Mesendoderm (in vitro differentiated cells): ENCODE results near the gene SPAAR. TPM values are rescaled to one million over a fixed set of nuclear protein-coding genes. Genes with fewer than 3 reads are reported as not detected.

ENCODE experiments used
- DNase-seq: peaks from one replicate; pipeline ENCODE4 v3.0.0; 2013
- H2AK5ac ChIP-seq: 2 replicates; pipeline ENCODE4 v1.6.1; 2013; ENCODE audit warnings: low read length, inconsistent platforms
- H2BK120ac ChIP-seq: 2 replicates; pipeline ENCODE4 v1.6.1; 2013; ENCODE audit warnings: low read depth, mild to moderate bottlenecking, low read length, moderate library complexity, mixed read lengths
- H2BK15ac ChIP-seq: replicated peaks from 2 replicates; pipeline ENCODE4 v1.6.1; 2013; ENCODE audit warnings: low read depth, mild to moderate bottlenecking, moderate library complexity
- H2BK5ac ChIP-seq: 2 replicates; pipeline ENCODE4 v1.6.1; 2013; ENCODE audit warnings: low read length, inconsistent platforms
- H3K18ac ChIP-seq: 2 replicates; pipeline ENCODE4 v1.6.1; 2013; ENCODE audit warnings: mild to moderate bottlenecking, low read length, mixed read lengths
- H3K23ac ChIP-seq: one replicate; pipeline ENCODE4 v1.6.1; 2013; ENCODE audit warnings: low read length
- H3K27ac ChIP-seq: 2 replicates; pipeline ENCODE4 v1.5.1; 2013; ENCODE audit warnings: low read depth, mild to moderate bottlenecking, inconsistent platforms, low read length, moderate library complexity
- H3K27me3 ChIP-seq: 2 replicates; pipeline ENCODE4 v1.6.1; 2013; ENCODE audit warnings: low read length, control low read depth, mild to moderate bottlenecking, inconsistent platforms; ENCODE audit not compliant: insufficient read depth, poor library complexity
- H3K36me3 ChIP-seq: 2 replicates; pipeline ENCODE4 v1.6.1; 2013; ENCODE audit warnings: low read length, inconsistent platforms; ENCODE audit not compliant: control insufficient read depth, insufficient read depth
- H3K4ac ChIP-seq: one replicate; pipeline ENCODE4 v1.6.1; 2013; ENCODE audit warnings: low read depth, mild to moderate bottlenecking, low read length, moderate library complexity
- H3K4me1 ChIP-seq: 2 replicates; pipeline ENCODE4 v1.6.1; 2013; ENCODE audit warnings: low read depth, low read length, inconsistent platforms; ENCODE audit not compliant: control insufficient read depth
- H3K4me2 ChIP-seq: 2 replicates; pipeline ENCODE4 v1.6.1; 2013; ENCODE audit warnings: low read length
- H3K4me3 ChIP-seq: 2 replicates; pipeline ENCODE4 v1.5.1; 2013; ENCODE audit warnings: mild to moderate bottlenecking, low read length
- H3K56ac ChIP-seq: one replicate; pipeline ENCODE4 v1.6.1; 2013; ENCODE audit warnings: low read length
- H3K79me1 ChIP-seq: 2 replicates; pipeline ENCODE4 v1.6.1; 2013; ENCODE audit warnings: low read length, inconsistent platforms
- H3K79me2 ChIP-seq: 2 replicates; pipeline ENCODE4 v1.6.1; 2013; ENCODE audit warnings: mild to moderate bottlenecking, low read length; ENCODE audit not compliant: control insufficient read depth, insufficient read depth
- H3K9ac ChIP-seq: 2 replicates; pipeline ENCODE4 v1.6.1; 2013; ENCODE audit warnings: low read length, inconsistent platforms
- H4K5ac ChIP-seq: one replicate; pipeline ENCODE4 v1.6.1; 2013; ENCODE audit warnings: low read length
- H4K8ac ChIP-seq: one replicate; pipeline ENCODE4 v1.6.1; 2013; ENCODE audit warnings: low read depth, mild to moderate bottlenecking, control low read depth, low read length, moderate library complexity
- WGBS: extraction: QIAGEN DNeasy Blood & Tissue Kit; methylation state at CpG from one replicate; pipeline ENCODE4 v1.1.7; 2013; ENCODE audit warnings: low lambda C conversion rate, missing lambda C conversion rate; ENCODE audit not compliant: insufficient coverage; ENCODE audit errors: extremely low coverage; 5-methylcytosine and 5-hydroxymethylcytosine counted together
- polyA plus RNA-seq, 2 experiments: library from polyadenylated mRNA; stranded (reverse); fragments of 200-250 nt; gene quantifications; one replicate each; pipeline ENCODE4 v1.2.3, GENCODE V29; 2013

Gene SPAAR, protein sequence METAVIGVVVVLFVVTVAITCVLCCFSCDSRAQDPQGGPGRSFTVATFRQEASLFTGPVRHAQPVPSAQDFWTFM
- polyA plus RNA-seq (2013, experiment 1 of 2): 0.60 TPM
- polyA plus RNA-seq (2013, experiment 2 of 2): 0.73 TPM

DNA sequence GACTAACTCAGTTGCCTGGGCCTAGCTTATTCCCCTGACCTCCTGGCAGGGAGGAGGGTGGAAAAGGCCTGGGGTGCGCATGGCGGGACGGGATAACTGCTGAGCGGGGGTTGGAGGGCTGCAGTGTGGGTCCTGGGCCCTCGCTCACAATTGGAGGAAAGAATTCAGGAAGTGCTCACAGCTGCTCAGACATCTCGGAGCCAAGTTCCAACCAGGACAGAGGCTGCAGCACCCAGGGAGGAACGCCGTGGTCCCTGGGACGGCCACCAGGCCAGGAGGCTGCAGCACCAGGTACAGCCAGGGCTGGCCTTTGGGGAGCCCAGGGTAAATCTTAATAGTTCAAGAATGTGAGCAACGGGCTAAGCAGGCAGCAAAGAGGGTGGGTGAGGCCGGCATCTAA, at the start of gene SPAAR:
Gene SPAAR, plus strand, starts transcription at position 217 of the 400 bp plus-strand sequence. CDS start 974 bp downstream, outside the sequence.
- Histone ChIP-seq H3K36me3 (no peaks in the 10 kb centered on the region), H4K5ac (peak within 1 kb of the TSS; percentile 66), H3K27ac (peak within 1 kb of the TSS; percentile 57), H3K9ac (peak within 1 kb of the TSS; percentile 40), H3K56ac (peak within 1 kb of the TSS; percentile 78), H3K79me2 (no peaks in the 10 kb centered on the region), H2BK15ac (no peak within 1 kb of the TSS), H3K79me1 (no peaks in the 10 kb centered on the region), H3K23ac (peak within 1 kb of the TSS; percentile 30), H3K4me3 (no peak within 1 kb of the TSS), H3K18ac (peak within 1 kb of the TSS; percentile 14), H2BK120ac (peak within 1 kb of the TSS; percentile 36), H3K4me2 (peak within 1 kb of the TSS; percentile 2), H2BK5ac (peak within 1 kb of the TSS; percentile 61), H4K8ac (no peak within 1 kb of the TSS), H3K4ac (no peak within 1 kb of the TSS), H2AK5ac (no peak within 1 kb of the TSS), H3K27me3 (no peaks in the 10 kb centered on the region), H3K4me1 (peaks cover 21% of the 10 kb centered on the region)
- DNase-seq: peak; percentile 65
- WGBS: no CpG with 5 or more reads among the region's 11 CpGs

DNA sequence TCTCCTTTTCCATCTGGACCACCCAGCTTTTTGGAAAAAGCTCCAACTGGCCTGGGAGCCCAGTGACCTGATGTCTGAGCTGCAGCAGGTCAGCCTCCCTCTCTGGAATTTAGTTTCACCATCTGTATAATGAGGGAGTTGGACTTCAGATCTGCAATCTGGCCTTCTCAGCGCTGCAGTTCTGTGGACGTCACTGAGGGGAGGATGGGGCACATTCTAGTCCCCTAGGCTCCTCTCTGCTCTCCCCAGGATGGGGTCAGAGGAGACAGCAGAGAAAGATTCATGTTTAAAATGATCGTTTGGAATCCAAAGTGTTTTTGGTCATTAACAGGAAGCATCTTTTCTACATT, 49.3 kb upstream of the SPAAR start:
- no peak overlapping the region for H3K18ac ChIP-seq
- no peak overlapping the region for H2BK15ac ChIP-seq
- no peak overlapping the region for H4K5ac ChIP-seq
- no peaks in the 10 kb centered on the region for H3K4me1 ChIP-seq
- H3K4me3 ChIP-seq: no peak overlapping the region
- H3K36me3 ChIP-seq: no peaks in the 10 kb centered on the region
- H2BK5ac ChIP-seq: no peak overlapping the region
- H3K79me1 ChIP-seq: no peaks in the 10 kb centered on the region
- no peaks in the 10 kb centered on the region for H3K27me3 ChIP-seq
- no peak overlapping the region for H2AK5ac ChIP-seq
- no CpG with 5 or more reads among the region's 3 CpGs for WGBS
- no peak overlapping the region for H3K4me2 ChIP-seq
- H3K79me2 ChIP-seq: no peaks in the 10 kb centered on the region
- H3K23ac ChIP-seq: no peak overlapping the region
- H3K56ac ChIP-seq: no peak overlapping the region
- no peak overlapping the region for H2BK120ac ChIP-seq
- H4K8ac ChIP-seq: no peak overlapping the region
- no peak overlapping the region for H3K27ac ChIP-seq
- H3K9ac ChIP-seq: no peak overlapping the region
- DNase-seq: no peak
- no peak overlapping the region for H3K4ac ChIP-seq

DNA sequence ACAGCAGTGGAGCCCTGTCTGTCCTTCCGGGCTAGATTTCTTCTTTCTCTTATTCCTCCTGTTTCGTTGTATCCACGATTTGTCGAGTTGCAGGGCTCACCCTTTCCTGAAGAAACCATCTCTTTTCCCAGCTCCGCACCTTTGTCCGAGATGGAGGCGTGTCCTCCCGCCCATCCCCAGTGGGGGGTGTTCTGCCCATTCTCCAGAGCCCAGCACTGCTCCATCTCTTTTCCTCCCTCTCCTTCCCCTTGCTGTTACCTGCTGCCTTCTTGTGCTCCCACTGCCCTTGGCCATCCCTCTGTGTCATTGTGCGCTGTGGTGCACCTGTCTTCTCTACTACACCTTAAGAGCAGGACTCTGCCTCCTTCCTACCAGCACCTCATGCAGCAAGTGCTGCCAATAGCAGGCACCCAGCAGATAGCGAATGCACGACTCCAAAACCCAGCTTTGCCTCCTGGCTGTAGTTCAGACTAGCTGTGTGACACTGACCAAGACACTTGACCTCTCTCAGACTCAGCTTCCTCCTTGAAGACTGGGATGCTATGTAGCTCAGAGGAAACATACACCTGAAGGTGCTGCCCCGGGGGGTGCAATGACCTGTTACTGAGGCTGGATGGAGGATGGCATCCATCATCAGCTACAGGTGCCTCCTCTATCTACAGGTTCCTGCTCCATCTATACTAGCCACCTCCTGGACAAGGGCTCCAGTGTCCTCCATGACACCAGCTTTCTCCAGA, 48.0 kb upstream of the SPAAR start:
- Histone ChIP-seq H2BK120ac (no peak overlapping the region), H4K5ac (no peak overlapping the region), H3K4me3 (no peak overlapping the region), H2BK15ac (no peak overlapping the region), H3K27ac (no peak overlapping the region), H3K4ac (no peak overlapping the region), H3K9ac (no peak overlapping the region), H3K27me3 (no peaks in the 10 kb centered on the region), H2AK5ac (no peak overlapping the region), H3K56ac (no peak overlapping the region), H4K8ac (no peak overlapping the region), H3K4me1 (no peaks in the 10 kb centered on the region), H2BK5ac (no peak overlapping the region), H3K23ac (no peak overlapping the region), H3K79me2 (no peaks in the 10 kb centered on the region), H3K18ac (no peak overlapping the region), H3K36me3 (no peaks in the 10 kb centered on the region), H3K79me1 (no peaks in the 10 kb centered on the region), H3K4me2 (no peak overlapping the region)
- DNase-seq: no peak
- no CpG with 5 or more reads among the region's 12 CpGs for WGBS

DNA sequence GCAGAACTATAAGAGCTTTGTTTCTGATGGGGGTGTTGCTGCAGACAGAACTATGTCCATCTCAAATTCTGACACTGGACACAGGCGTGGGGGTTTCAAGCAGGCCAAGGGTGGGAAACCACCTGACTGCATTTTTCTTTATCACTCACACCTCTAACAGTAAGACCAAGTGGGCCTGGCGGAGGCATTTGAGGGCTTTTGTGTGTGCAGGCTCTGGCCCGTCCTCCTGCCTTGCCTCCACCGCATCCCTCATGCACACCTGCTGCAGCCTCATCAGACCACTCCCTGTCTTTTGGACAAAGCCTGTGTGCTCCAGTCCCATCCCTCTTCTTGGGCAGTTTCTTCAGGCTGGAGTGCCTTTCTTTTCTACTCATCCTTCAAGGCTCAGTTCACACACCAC, 47.0 kb upstream of the SPAAR start:
- Histone ChIP-seq H3K56ac (no peak overlapping the region), H4K8ac (no peak overlapping the region), H2BK5ac (no peak overlapping the region), H3K4ac (no peak overlapping the region), H3K36me3 (no peaks in the 10 kb centered on the region), H3K27me3 (no peaks in the 10 kb centered on the region), H3K4me1 (no peaks in the 10 kb centered on the region), H3K23ac (no peak overlapping the region), H3K79me2 (no peaks in the 10 kb centered on the region), H3K79me1 (no peaks in the 10 kb centered on the region), H3K4me3 (no peak overlapping the region), H3K9ac (no peak overlapping the region), H2AK5ac (no peak overlapping the region), H4K5ac (no peak overlapping the region), H3K18ac (no peak overlapping the region), H2BK15ac (no peak overlapping the region), H2BK120ac (no peak overlapping the region), H3K4me2 (no peak overlapping the region), H3K27ac (no peak overlapping the region)
- DNase-seq: no peak
- WGBS: no CpG with 5 or more reads among the region's 4 CpGs

DNA sequence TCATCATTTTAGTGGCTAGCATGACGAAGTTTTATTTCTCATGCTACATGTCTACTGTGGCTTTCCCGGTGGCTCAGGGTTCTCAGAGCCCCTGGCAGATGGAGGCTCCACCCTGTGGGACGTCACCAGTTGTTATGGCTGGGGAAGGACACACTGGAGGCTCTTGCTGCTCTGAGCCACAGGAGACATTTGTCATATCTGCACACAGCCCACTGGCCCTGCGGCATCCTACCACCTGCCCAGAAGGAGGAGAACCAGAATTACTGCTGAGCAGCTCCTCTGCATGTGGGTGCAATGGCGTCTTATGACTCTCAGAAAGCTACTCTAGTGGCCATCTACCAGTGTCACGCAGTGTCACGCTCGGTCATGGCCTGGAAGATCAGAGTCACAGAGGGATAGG, 45.7 kb upstream of the SPAAR start:
- H3K4me3 ChIP-seq: no peak overlapping the region
- no peak overlapping the region for H3K4ac ChIP-seq
- no peak overlapping the region for H2BK120ac ChIP-seq
- H3K18ac ChIP-seq: no peak overlapping the region
- no peak overlapping the region for H3K4me2 ChIP-seq
- H3K9ac ChIP-seq: no peak overlapping the region
- no peak overlapping the region for H2BK15ac ChIP-seq
- H3K56ac ChIP-seq: no peak overlapping the region
- no peak for DNase-seq
- H3K23ac ChIP-seq: no peak overlapping the region
- H3K27ac ChIP-seq: no peak overlapping the region
- H2AK5ac ChIP-seq: no peak overlapping the region
- H3K27me3 ChIP-seq: no peaks in the 10 kb centered on the region
- H3K4me1 ChIP-seq: no peaks in the 10 kb centered on the region
- H4K8ac ChIP-seq: no peak overlapping the region
- no peaks in the 10 kb centered on the region for H3K79me2 ChIP-seq
- no CpG with 5 or more reads among the region's 8 CpGs for WGBS
- H3K36me3 ChIP-seq: no peaks in the 10 kb centered on the region
- no peak overlapping the region for H2BK5ac ChIP-seq
- no peak overlapping the region for H4K5ac ChIP-seq
- no peaks in the 10 kb centered on the region for H3K79me1 ChIP-seq
